Liver (tissue), 9 donors: Measurements from ENCODE around the gene HS3ST3B1. TPM values are rescaled to one million over a fixed set of nuclear protein-coding genes. Genes with fewer than 3 reads are reported as not detected.

ENCODE experiments used
- DNase-seq: peaks from one replicate; pipeline ENCODE4 v3.0.0-alpha.2; 2017; ENCODE audit warnings: low spot score
- H3K27ac ChIP-seq, 2 donors: one replicate each; pipeline ENCODE4 v1.7.0; 2013; ENCODE audit warnings: inconsistent platforms in 2 of 2, low read length in 2 of 2, control low read depth in 1 of 2, low read depth in 1 of 2, mild to moderate bottlenecking in 1 of 2
- H3K27me3 ChIP-seq, 4 donors: one replicate each; pipeline versions ENCODE4 v1.6.1 to v1.7.0; 2013; ENCODE audit warnings: low read length in 3 of 4, inconsistent platforms in 1 of 4, mild to moderate bottlenecking in 1 of 4, moderate library complexity in 1 of 4; ENCODE audit not compliant: control insufficient read depth in 4 of 4, insufficient read depth in 4 of 4
- H3K36me3 ChIP-seq, 4 donors: one replicate each; pipeline versions ENCODE4 v1.6.1 to v1.7.0; 2013; ENCODE audit warnings: low read length in 3 of 4, mild to moderate bottlenecking in 3 of 4, low read depth in 1 of 4, moderate library complexity in 1 of 4; ENCODE audit not compliant: control insufficient read depth in 4 of 4, insufficient read depth in 3 of 4
- H3K4me1 ChIP-seq, 4 donors: one replicate each; pipeline versions ENCODE4 v1.6.1 to v1.7.0; 2013; ENCODE audit warnings: low read length in 3 of 4, mild to moderate bottlenecking in 3 of 4, moderate library complexity in 1 of 4; ENCODE audit not compliant: control insufficient read depth in 4 of 4, insufficient read depth in 4 of 4
- H3K4me3 ChIP-seq, 3 donors: one replicate each; pipeline versions ENCODE4 v1.6.1 to v1.7.0; 2013; ENCODE audit warnings: low read length in 3 of 3, control low read depth in 1 of 3, low read depth in 1 of 3, mild to moderate bottlenecking in 1 of 3
- H3K9ac ChIP-seq, 2 donors: one replicate each; pipeline ENCODE4 v1.7.0; 2013; ENCODE audit warnings: low read length in 2 of 2, mild to moderate bottlenecking in 2 of 2, moderate library complexity in 2 of 2, control low read depth in 1 of 2, low read depth in 1 of 2
- H3K9me3 ChIP-seq, 4 donors: one replicate each; pipeline versions ENCODE4 v1.6.1 to v1.7.0; 2013; ENCODE audit warnings: low read length in 3 of 4; ENCODE audit not compliant: control insufficient read depth in 4 of 4
- FOXA1 ChIP-seq: IDR thresholded peaks from 2 replicates; pipeline ENCODE4 v1.6.1; 2016; ENCODE audit warnings: antibody characterized with exemption
- GABPA ChIP-seq, 2 donors: IDR thresholded peaks in 1 of 2; conservative IDR thresholded peaks in 1 of 2; 2 replicates each; pipeline ENCODE4 v1.6.1; 2016; ENCODE audit warnings: antibody characterized with exemption in 2 of 2, mild to moderate bottlenecking in 1 of 2, moderate library complexity in 1 of 2
- JUND ChIP-seq, 2 donors: IDR thresholded peaks; 2 replicates each; pipeline ENCODE4 v1.6.1; 2016; ENCODE audit warnings: antibody characterized with exemption in 2 of 2
- NR2F2 ChIP-seq: IDR thresholded peaks from 2 replicates; pipeline ENCODE4 v1.6.1; 2016; ENCODE audit warnings: antibody characterized with exemption
- RAD21 ChIP-seq, 2 donors: IDR thresholded peaks; 2 replicates each; pipeline ENCODE4 v1.6.1; 2016; ENCODE audit warnings: antibody characterized with exemption in 2 of 2, mild to moderate bottlenecking in 2 of 2
- SP1 ChIP-seq: IDR thresholded peaks from 2 replicates; pipeline ENCODE4 v1.6.1; 2018; ENCODE audit warnings: antibody characterized with exemption, mild to moderate bottlenecking
- TAF1 ChIP-seq: conservative IDR thresholded peaks from 2 replicates; pipeline ENCODE4 v1.6.1; 2016; ENCODE audit warnings: antibody characterized with exemption, mild to moderate bottlenecking
- YY1 ChIP-seq: IDR thresholded peaks from 2 replicates; pipeline ENCODE4 v1.6.1; 2016; ENCODE audit warnings: antibody characterized with exemption, mild to moderate bottlenecking
- WGBS: extraction: QIAGEN DNeasy Blood & Tissue Kit; methylation state at CpG from one replicate; pipeline ENCODE4 v1.1.7; 2013; 5-methylcytosine and 5-hydroxymethylcytosine counted together
- polyA plus RNA-seq, 2 donors: library from polyadenylated mRNA; stranded (reverse) in 1 of 2; unstranded in 1 of 2; fragments of 200-250 nt in 1 of 2; fragments of >200 nt in 1 of 2; fragmentation: Nextera tagmentation in 1 of 2; extraction: Ambion mirVana in 1 of 2; gene quantifications; one replicate each; pipeline versions ENCODE4 v1.2.1 to v1.2.3, GENCODE V29; 2013 to 2015
- total RNA-seq, 2 donors: library from RNA; depleted of rRNA; stranded (reverse); fragments of >200 nt; gene quantifications; one replicate each; pipeline ENCODE4 v1.2.3, GENCODE V29; 2014
- TF ChIP-seq, protein P1 (sequence below): IDR thresholded peaks from 2 replicates; pipeline ENCODE4 v1.6.1; 2016; ENCODE audit warnings: antibody characterized with exemption, mild to moderate bottlenecking
- TF ChIP-seq, protein P2 (sequence below): fragments of 150-350 bp; IDR thresholded peaks from 2 replicates; pipeline ENCODE4 v1.5.1; 2017; ENCODE audit warnings: improper control_type of control experiment, low read depth, low read length; ENCODE audit not compliant: missing input control
- TF ChIP-seq, protein P3 (sequence below): IDR thresholded peaks from 2 replicates; pipeline ENCODE4 v1.6.1; 2016; ENCODE audit warnings: antibody characterized with exemption
- TF ChIP-seq, protein P4 (sequence below): IDR thresholded peaks from 2 replicates; pipeline ENCODE4 v1.6.1; 2016; ENCODE audit warnings: antibody characterized with exemption
- donor health status: healthy.
- donor health status: healthy.
- donor health status: healthy.
- donor health status: healthy.
- donor health status: healthy.

HS3ST3B1 gene
- total and polyA plus RNA-seq, 4 donors: 11.9 to 33.5 (median 22.4) TPM

DNA sequence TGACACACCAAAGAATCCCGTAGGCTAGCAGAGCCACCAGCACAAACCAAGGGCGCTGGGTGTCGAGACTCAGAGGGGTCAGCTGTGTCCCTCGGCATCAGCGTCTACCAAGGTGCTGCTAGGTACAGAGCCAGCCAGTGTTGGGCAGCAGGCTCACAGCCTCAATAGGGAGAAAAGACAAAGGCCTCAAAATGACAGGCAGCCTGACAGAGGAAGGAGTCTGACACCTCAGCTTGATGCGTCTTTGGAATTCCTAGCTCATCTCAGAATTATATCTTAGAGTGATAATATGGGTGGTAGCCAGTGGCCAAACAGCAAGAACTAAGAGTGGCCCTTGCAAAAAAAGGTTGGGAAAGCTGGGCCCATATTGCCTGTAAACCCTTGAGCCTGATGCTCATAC, 45.9 kb downstream of the HS3ST3B1 start:
- Histone ChIP-seq H3K27ac (no peak overlapping the region), H3K36me3 (peaks cover 5 to 23% (median 14%) of the 10 kb centered on the region in 4 donors), H3K4me1 (peaks cover 0 to 2% (median 0%) of the 10 kb centered on the region in 4 donors), H3K4me3 (no peak overlapping the region), H3K9ac (no peak overlapping the region), H3K27me3 (no peaks in the 10 kb centered on the region), H3K9me3 (no peaks in the 10 kb centered on the region)
- 81% methylated on average over 6 of the region's 6 CpGs for WGBS
- TF ChIP-seq SP1: no peak
- TF ChIP-seq TAF1: no peak
- DNase-seq: no peak

DNA sequence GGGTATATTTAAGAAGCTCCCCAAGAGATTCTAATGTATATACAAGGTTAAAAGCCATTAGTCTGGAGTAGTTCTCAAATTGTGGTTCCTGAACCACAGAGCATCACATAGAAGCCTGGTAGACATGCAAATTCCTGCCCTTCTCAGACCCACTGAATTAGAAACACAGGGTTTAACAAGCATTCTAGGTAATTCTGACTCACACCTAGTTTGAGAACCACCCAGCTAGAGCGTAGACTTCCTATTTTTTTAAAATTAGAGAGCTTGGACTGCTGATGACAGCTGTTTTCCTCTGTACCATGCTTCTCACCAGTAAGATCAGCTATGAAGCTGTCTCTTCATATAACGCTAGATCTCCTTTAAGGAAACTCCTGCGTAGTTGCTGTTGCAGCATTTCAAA, 50.6 kb downstream of the HS3ST3B1 start:
- no peak for TF ChIP-seq SP1
- WGBS: 82% methylated on average over 3 of the region's 3 CpGs
- Histone ChIP-seq H3K9me3 (no peaks in the 10 kb centered on the region), H3K27me3 (no peaks in the 10 kb centered on the region), H3K27ac (peak overlapping the region in 1 of 2 donors; percentile 5), H3K4me3 (no peak overlapping the region), H3K9ac (no peak overlapping the region), H3K36me3 (peaks cover 5 to 17% (median 12%) of the 10 kb centered on the region in 4 donors), H3K4me1 (peaks cover 0 to 3% (median 1%) of the 10 kb centered on the region in 4 donors)
- DNase-seq: no peak

DNA sequence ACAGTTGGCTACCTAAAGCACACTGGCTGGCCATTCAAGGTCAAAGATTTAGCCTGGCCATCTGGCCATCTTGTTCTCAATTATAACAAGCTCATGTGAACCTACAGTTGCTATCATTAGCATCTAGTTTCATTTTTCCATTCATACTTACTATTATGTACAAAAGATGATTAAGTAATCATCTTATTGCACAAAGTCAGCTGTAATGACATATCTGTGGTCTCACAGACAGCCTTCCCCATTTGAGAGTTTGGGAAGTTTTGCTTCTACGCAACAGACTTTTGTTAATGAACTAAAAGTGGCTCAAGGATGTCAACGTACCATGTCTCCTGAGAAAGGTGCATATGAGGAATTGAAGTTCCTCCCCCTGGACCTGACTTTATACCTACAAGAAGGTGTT, 51.3 kb downstream of the HS3ST3B1 start:
- WGBS: 83% methylated on average over 2 of the region's 2 CpGs
- no peak for TF ChIP-seq FOXA1
- TF ChIP-seq GABPA (IDR thresholded peaks at IDR 0.05 in 1 of 2, conservative IDR thresholded peaks at IDR 0.05 in 1 of 2): no peak
- TF ChIP-seq, protein P1, sequence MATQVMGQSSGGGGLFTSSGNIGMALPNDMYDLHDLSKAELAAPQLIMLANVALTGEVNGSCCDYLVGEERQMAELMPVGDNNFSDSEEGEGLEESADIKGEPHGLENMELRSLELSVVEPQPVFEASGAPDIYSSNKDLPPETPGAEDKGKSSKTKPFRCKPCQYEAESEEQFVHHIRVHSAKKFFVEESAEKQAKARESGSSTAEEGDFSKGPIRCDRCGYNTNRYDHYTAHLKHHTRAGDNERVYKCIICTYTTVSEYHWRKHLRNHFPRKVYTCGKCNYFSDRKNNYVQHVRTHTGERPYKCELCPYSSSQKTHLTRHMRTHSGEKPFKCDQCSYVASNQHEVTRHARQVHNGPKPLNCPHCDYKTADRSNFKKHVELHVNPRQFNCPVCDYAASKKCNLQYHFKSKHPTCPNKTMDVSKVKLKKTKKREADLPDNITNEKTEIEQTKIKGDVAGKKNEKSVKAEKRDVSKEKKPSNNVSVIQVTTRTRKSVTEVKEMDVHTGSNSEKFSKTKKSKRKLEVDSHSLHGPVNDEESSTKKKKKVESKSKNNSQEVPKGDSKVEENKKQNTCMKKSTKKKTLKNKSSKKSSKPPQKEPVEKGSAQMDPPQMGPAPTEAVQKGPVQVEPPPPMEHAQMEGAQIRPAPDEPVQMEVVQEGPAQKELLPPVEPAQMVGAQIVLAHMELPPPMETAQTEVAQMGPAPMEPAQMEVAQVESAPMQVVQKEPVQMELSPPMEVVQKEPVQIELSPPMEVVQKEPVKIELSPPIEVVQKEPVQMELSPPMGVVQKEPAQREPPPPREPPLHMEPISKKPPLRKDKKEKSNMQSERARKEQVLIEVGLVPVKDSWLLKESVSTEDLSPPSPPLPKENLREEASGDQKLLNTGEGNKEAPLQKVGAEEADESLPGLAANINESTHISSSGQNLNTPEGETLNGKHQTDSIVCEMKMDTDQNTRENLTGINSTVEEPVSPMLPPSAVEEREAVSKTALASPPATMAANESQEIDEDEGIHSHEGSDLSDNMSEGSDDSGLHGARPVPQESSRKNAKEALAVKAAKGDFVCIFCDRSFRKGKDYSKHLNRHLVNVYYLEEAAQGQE: no peak
- no peak for TF ChIP-seq RAD21 (IDR thresholded peaks at IDR 0.05)
- TF ChIP-seq, protein P2, sequence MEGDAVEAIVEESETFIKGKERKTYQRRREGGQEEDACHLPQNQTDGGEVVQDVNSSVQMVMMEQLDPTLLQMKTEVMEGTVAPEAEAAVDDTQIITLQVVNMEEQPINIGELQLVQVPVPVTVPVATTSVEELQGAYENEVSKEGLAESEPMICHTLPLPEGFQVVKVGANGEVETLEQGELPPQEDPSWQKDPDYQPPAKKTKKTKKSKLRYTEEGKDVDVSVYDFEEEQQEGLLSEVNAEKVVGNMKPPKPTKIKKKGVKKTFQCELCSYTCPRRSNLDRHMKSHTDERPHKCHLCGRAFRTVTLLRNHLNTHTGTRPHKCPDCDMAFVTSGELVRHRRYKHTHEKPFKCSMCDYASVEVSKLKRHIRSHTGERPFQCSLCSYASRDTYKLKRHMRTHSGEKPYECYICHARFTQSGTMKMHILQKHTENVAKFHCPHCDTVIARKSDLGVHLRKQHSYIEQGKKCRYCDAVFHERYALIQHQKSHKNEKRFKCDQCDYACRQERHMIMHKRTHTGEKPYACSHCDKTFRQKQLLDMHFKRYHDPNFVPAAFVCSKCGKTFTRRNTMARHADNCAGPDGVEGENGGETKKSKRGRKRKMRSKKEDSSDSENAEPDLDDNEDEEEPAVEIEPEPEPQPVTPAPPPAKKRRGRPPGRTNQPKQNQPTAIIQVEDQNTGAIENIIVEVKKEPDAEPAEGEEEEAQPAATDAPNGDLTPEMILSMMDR: no peak
- TF ChIP-seq, protein P3, sequence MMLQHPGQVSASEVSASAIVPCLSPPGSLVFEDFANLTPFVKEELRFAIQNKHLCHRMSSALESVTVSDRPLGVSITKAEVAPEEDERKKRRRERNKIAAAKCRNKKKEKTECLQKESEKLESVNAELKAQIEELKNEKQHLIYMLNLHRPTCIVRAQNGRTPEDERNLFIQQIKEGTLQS: no peak
- TF ChIP-seq SP1: no peak
- no peak for TF ChIP-seq YY1
- no peak for TF ChIP-seq NR2F2
- TF ChIP-seq JUND (IDR thresholded peaks at IDR 0.05): no peak
- TF ChIP-seq, protein P4, sequence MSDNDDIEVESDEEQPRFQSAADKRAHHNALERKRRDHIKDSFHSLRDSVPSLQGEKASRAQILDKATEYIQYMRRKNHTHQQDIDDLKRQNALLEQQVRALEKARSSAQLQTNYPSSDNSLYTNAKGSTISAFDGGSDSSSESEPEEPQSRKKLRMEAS: no peak
- no peak for TF ChIP-seq TAF1
- no peak for DNase-seq
- Histone ChIP-seq H3K27me3 (no peaks in the 10 kb centered on the region), H3K4me1 (peaks cover 0 to 4% (median 2%) of the 10 kb centered on the region in 4 donors), H3K9ac (no peak overlapping the region), H3K36me3 (peaks cover 0 to 12% (median 8%) of the 10 kb centered on the region in 4 donors), H3K4me3 (no peak overlapping the region), H3K27ac (peak overlapping the region in 1 of 2 donors; percentile 5), H3K9me3 (no peaks in the 10 kb centered on the region)
